ENCODE measurements around the gene MRGPRG.

MRGPRG gene

DNA sequence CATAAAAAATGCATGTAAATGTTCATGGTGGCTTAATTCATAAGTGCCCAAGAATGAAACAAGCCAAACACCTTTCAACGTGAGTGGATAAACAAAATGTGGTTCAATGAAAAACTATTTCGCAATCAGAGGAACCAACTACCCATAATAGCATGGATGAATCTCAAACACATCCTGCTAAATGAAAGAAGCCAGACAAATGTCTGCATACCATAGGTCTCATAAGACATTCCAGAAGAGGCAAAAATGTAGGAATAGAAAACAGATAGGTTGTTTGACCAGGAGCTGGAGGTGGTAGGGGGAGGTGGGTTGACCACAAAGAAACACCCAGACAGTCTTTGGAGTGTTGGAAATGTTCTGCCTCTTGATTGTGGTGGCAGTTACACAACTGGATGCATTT is 40.3 kb downstream of the MRGPRG start:
- no peak for TF ChIP-seq ZFX (IDR thresholded peaks at IDR 0.05; ENCODE audit: borderline replicate concordance)
- H3K27ac ChIP-seq, result no peak overlapping the region

DNA sequence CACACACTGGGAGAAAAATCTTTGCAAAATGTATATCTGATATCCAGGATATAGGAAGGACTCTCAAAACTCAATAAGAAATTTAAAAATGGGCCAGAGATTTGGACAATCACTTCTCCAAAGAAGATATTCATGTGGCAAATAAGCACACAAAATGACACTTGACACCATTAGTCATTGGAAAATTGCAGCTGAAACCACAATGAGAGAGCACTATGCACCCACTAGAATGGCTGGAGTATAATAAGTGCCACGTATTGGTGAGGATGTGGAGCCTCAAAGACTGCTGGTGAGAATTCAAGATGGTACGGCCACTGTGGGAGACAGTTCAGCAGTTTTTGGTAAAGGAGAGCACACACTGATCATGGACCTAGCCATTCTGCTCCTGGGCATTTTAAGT is 40.7 kb downstream of the MRGPRG start:
- H3K27ac ChIP-seq, result no peak overlapping the region
- no peak for TF ChIP-seq ZFX (IDR thresholded peaks at IDR 0.05; ENCODE audit: borderline replicate concordance)
- TF ChIP-seq, protein P1, sequence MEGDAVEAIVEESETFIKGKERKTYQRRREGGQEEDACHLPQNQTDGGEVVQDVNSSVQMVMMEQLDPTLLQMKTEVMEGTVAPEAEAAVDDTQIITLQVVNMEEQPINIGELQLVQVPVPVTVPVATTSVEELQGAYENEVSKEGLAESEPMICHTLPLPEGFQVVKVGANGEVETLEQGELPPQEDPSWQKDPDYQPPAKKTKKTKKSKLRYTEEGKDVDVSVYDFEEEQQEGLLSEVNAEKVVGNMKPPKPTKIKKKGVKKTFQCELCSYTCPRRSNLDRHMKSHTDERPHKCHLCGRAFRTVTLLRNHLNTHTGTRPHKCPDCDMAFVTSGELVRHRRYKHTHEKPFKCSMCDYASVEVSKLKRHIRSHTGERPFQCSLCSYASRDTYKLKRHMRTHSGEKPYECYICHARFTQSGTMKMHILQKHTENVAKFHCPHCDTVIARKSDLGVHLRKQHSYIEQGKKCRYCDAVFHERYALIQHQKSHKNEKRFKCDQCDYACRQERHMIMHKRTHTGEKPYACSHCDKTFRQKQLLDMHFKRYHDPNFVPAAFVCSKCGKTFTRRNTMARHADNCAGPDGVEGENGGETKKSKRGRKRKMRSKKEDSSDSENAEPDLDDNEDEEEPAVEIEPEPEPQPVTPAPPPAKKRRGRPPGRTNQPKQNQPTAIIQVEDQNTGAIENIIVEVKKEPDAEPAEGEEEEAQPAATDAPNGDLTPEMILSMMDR (IDR thresholded peaks at IDR 0.05), result no peak

DNA sequence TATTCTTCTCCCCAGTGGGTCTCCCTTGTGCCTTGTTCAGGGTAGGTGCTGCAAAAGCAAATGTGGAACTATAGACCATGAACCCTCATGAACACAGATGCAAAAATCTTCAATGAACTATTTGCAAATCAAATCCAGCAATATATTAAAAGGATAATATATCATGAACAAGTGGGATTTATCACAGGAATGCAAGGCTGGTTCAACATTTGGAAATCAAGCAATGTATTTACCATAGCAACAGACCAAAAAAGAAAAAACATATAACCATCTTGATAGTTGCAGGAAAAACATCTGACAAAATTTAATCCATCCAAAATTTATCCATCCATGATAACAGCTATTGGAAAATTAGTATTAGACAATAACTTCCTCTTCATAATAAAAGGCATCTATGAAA is 42.1 kb downstream of the MRGPRG start:
- TF ChIP-seq, protein P1 (IDR thresholded peaks at IDR 0.05), result no peak
- no peak for TF ChIP-seq ZFX (IDR thresholded peaks at IDR 0.05; ENCODE audit: borderline replicate concordance)
- no peak overlapping the region for H3K27ac ChIP-seq

- no peak for TF ChIP-seq ZFX (IDR thresholded peaks at IDR 0.05; ENCODE audit: borderline replicate concordance)
- TF ChIP-seq, protein P1 (IDR thresholded peaks at IDR 0.05), result no peak
- no peak overlapping the region for H3K27ac ChIP-seq
Observed at GRCh38 chr11:3175194-3175593, 43.4 kb downstream of the MRGPRG start.

DNA sequence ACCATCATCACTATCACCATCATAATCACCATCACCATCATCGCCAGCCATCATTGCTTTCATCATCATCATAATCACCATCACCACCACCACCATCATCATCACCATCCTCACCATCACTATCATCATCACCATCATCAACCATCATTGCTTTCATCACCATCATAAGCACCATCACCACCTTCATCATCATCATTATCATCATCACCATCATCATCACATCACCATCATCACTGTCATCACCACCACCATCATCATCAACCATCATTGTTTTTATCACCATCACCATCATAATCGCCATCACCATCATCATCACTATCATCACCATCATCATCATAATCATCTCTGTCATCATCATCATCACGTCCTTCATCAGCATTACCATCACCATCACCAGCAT is 44.2 kb downstream of the MRGPRG start:
- TF ChIP-seq ZFX (IDR thresholded peaks at IDR 0.05; ENCODE audit: borderline replicate concordance), result no peak
- TF ChIP-seq, protein P1 (IDR thresholded peaks at IDR 0.05), result no peak
- no peak overlapping the region for H3K27ac ChIP-seq

GRCh38 chr11:3173795-3174194 is 44.8 kb downstream of the MRGPRG start:
- H3K27ac ChIP-seq, result no peak overlapping the region
- no peak for TF ChIP-seq ZFX (IDR thresholded peaks at IDR 0.05; ENCODE audit: borderline replicate concordance)
- TF ChIP-seq, protein P1 (IDR thresholded peaks at IDR 0.05), result no peak

DNA sequence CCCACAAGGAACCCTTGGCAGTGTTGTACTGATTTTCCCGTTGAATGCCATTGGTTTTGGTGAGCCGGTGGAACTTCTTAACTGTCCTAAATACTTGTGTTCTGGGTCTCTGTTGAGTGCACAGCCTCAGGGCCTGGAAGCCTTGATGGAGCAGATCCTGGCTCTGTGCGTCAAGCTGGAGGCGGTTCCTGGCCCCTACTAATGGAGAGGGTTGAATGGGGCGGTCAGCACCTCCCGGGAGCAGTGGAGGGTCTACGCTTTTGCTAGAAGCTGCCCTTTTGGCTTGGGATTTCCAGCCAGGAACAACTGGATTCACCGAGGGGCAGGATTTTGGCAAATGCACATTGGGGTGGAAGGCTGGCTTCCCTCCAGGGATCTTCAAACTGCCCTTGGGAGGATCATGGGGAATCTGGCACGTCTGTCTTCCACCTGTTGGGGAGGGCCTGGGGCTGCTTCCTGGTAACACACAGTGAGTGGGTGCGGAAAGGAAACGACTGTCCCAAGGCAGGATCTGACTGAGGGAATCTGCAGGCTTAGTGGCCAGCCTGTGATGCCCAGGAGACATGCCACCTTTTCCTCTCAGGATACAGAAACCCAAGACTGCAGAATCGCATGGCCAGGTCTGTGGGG is 46.6 kb downstream of the MRGPRG start:
- no peak for TF ChIP-seq ZFX (IDR thresholded peaks at IDR 0.05; ENCODE audit: borderline replicate concordance)
- TF ChIP-seq, protein P1 (IDR thresholded peaks at IDR 0.05), result no peak
- no peak overlapping the region for H3K27ac ChIP-seq
